AG09319 (cell line): ENCODE data around the gene SMG1.
"Not testable (repeated sequence)": the region's sequence is repeated elsewhere in the genome, so short reads cannot be mapped to it uniquely, and the experiment has no call there.

ENCODE experiments used
- DNase-seq: peaks from one replicate; pipeline ENCODE4 v3.0.0-alpha.2; 2010; ENCODE audit warnings: low read depth; ENCODE audit errors: extremely low read depth
- TF ChIP-seq, protein P1 (sequence below): IDR thresholded peaks from 2 replicates; pipeline ENCODE4 v1.5.1; 2011; ENCODE audit warnings: low read depth, mild to moderate bottlenecking, inconsistent platforms, low read length, moderate library complexity

The SMG1 gene

GRCh38 chr16:18931756-18932155 is 5.5 kb upstream of the SMG1 start:
- no peak for DNase-seq
- TF ChIP-seq, protein P1, sequence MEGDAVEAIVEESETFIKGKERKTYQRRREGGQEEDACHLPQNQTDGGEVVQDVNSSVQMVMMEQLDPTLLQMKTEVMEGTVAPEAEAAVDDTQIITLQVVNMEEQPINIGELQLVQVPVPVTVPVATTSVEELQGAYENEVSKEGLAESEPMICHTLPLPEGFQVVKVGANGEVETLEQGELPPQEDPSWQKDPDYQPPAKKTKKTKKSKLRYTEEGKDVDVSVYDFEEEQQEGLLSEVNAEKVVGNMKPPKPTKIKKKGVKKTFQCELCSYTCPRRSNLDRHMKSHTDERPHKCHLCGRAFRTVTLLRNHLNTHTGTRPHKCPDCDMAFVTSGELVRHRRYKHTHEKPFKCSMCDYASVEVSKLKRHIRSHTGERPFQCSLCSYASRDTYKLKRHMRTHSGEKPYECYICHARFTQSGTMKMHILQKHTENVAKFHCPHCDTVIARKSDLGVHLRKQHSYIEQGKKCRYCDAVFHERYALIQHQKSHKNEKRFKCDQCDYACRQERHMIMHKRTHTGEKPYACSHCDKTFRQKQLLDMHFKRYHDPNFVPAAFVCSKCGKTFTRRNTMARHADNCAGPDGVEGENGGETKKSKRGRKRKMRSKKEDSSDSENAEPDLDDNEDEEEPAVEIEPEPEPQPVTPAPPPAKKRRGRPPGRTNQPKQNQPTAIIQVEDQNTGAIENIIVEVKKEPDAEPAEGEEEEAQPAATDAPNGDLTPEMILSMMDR, result no peak

- not testable (repeated sequence) for DNase-seq
These were observed 3.9 kb upstream of the SMG1 start for GRCh38 chr16:18930095-18930494.

- DNase-seq, result not testable (repeated sequence)
These were observed 1.9 kb upstream of the SMG1 start for GRCh38 chr16:18928073-18928472.

DNA sequence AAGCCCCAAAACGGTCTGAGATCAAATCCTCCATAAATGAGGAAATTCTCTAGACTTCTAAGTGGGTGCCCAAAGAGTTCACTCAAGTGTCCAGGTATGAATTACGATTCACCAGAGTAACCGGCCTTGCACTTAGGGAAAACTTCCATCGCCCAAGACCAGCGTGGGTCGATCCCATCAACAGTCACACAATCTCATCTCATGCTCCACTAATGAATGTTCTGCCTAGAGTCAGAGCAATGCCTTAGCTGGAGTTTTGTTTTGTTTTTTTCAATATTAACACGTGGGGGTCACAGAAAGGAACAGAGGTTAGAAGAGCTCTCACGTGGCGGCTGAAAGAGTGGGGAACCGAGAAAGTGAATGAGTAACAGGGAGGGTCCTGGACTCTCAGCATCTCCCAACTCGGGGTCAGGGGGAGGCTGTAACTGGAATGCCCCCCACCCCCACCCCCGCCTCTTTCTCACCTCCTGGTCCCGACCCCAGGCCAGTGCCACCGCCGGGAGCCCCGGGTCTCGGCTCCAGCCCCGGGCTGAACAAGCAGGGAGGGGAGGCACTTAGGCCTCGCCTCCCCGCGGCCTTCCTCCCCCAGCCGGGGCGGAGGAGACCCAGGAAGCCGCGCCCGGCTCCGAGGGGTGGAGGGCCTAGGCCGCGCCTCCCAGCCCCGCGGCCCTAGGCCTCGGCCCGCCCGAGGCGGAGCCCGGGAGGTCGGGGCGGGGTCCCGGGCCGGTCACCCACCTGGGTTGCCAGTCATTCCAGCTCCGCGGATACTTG is 808 bp downstream of the SMG1 start:
- not testable (repeated sequence) for DNase-seq

- DNase-seq, result not testable (repeated sequence)
These were observed 2.3 kb downstream of the SMG1 start for GRCh38 chr16:18923935-18924334.

GRCh38 chr16:18923124-18923523 is 3.1 kb downstream of the SMG1 start:
- not testable (repeated sequence) for DNase-seq

DNA sequence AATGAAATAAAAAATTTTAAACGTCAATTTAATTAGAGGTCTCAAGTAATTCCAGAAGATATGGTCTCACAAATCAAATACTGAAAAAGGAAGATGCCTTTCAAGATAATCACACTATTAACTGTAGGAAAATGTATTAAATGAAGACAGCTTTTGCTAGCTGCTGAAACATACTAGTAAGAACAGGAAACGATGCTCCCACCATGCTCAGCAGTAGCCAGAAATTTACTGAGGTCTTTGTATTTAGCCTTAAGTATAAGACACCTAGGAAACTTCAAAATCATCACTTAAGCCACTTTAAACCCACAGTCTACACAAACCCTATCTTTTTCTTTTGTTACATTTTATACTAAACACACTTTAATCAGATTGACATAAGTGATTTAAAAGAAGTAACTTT is 16.6 kb downstream of the SMG1 start:
- DNase-seq, result not testable (repeated sequence)

DNA sequence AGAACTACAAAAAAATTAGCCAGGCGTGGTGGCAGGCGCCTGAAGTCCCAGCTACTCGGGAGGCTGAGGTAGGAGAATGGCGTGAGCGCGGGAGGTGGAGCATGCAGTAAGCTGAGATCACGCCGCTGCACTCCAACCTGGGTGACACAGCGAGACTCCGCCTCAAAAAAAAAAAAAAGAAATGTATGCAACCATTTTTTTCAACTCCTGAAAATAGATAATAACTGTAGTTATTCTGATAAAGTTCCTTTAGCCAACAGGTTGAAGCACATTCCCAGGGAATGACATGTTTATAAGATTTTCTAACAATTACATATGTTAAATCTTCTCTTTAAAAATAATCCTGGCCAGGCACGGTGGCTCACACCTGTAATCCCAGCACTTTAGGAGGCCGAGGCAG is 17.5 kb downstream of the SMG1 start:
- DNase-seq, result not testable (repeated sequence)

GRCh38 chr16:18902778-18903177 is 23.4 kb downstream of the SMG1 start:
- DNase-seq, result not testable (repeated sequence)

DNA sequence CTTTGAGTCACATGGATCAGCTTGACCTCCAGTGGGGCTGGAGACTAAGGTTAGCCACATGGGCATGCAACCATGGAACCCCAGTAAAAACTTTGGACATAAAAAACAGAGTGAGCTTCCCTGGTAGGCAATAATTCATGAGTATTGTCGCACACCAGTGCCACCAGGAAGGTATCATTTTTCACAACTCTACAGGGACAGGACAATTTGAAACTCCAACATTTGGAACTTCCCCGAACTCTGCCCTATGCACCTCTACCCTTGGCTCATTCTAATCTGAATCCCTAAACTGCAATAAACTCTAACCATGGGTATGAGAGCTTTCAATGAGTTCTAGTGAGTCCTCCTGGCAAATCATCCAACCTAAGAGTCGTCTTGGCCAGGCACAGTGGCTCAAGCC is 24.2 kb downstream of the SMG1 start:
- not testable (repeated sequence) for DNase-seq

DNA sequence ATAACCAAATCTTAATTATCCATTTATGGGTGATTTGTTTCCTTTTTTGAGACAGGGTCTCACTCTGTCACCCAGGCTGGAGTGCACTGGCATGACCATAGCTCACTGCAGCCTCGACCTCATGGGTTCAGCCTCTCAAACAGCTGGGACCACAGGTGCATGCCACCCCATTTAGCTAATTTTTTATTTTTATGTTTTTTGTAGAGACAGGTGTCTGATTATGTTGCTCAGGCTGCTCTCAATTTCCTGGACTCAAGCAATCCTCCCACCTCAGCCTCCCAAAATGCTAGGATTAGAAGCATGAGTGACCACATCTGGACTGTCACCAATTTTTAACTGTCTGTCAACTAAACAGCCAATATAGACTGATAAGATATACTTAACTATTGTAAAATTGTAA is 25.0 kb downstream of the SMG1 start:
- DNase-seq, result not testable (repeated sequence)

DNA sequence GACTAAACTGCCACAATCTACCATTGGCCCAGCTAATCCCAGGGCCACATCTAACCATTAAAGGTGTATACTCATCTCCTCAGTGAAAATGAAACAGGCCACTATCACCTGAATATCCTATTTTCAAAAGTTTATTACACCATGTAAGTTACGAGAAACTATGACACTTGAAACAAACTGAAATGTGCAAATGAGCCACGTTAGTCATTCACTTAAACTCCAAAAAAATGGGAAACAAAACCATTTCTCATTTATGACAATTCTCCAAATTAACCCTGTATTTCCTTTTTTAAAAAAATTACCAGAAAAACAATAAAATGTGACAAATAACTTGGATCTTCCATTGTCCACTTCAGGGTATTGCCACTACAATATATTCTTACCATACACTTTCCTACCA is 41.8 kb downstream of the SMG1 start:
- not testable (repeated sequence) for DNase-seq

DNA sequence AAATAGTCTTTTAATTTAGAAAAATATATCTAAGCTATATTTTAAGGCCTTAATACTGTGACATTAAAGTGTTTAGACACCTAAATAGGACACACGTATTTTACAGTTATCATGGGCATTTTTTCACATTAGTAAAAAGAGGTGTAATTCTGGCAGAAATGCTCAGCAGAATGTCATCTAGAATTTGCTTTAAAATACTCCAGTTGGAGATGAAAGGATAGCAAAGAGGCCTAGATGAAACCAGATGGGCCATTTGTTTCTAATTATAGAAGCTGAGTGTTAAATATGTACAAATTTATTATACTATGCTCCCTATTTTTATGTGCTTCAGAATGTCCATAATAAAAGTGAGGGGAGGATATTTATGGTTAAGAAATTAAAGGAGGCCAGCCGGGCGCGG is 48.5 kb downstream of the SMG1 start:
- not testable (repeated sequence) for DNase-seq

- not testable (repeated sequence) for DNase-seq
These were observed 48.9 kb downstream of the SMG1 start for GRCh38 chr16:18877259-18877658.

- DNase-seq, result not testable (repeated sequence)
These were observed 49.9 kb downstream of the SMG1 start for GRCh38 chr16:18876301-18876700.

GRCh38 chr16:18869043-18869771 is 57.0 kb downstream of the SMG1 start:
- peak; percentile 4 for DNase-seq

DNA sequence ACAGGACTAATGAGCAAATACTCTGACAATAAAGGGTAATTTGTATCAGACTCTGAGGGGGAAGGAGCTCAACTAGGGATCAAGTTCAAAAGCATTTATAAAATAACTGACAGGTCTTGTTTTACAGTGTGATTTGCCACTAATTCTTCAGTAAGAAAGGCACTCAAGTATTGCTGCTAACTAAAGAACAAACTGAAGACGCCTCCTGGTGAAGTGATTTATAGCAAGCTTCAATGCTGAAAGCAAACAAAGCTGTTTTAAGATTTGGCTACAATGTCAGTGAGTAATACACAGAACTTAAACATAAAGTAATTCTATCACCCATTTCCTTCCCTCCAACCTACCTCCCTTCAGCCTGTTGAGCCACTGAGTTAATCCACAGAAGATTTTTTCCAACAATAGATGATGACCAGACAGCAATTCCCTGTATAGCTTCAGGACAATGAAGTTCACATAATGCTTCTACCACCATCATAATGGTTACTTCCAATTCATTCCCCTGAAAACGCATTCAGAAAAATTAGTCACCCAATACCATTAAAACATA is 59.9 kb downstream of the SMG1 start:
- peak; percentile 14 for DNase-seq

GRCh38 chr16:18862891-18863290 is 63.3 kb downstream of the SMG1 start:
- DNase-seq, result not testable (repeated sequence)
